Endodermal cell (in vitro differentiated cells): Measurements from ENCODE around the gene DNMT3A. TPM values are rescaled to one million over a fixed set of nuclear protein-coding genes. Genes with fewer than 3 reads are reported as not detected.

ENCODE experiments used
- DNase-seq: peaks from one replicate; pipeline ENCODE4 v3.0.0-alpha.2; 2017
- H3K27ac ChIP-seq: 2 replicates; pipeline ENCODE4 v1.5.1; 2013; ENCODE audit warnings: mild to moderate bottlenecking, low read depth, low read length, moderate library complexity
- H3K27me3 ChIP-seq: 2 replicates; pipeline ENCODE4 v1.6.1; 2013; ENCODE audit warnings: mild to moderate bottlenecking, low read length, moderate library complexity; ENCODE audit not compliant: insufficient read depth, control insufficient read depth, poor library complexity, severe bottlenecking
- H3K36me3 ChIP-seq: 2 replicates; pipeline ENCODE4 v1.7.0; 2013; ENCODE audit warnings: mild to moderate bottlenecking, low read length, moderate library complexity; ENCODE audit not compliant: control insufficient read depth, insufficient read depth
- H3K4me1 ChIP-seq: one replicate; pipeline ENCODE4 v1.7.0; 2013; ENCODE audit warnings: low read length; ENCODE audit not compliant: control insufficient read depth, insufficient read depth
- H3K4me3 ChIP-seq: 2 replicates; pipeline ENCODE4 v1.5.1; 2013; ENCODE audit warnings: mild to moderate bottlenecking, low read length, moderate library complexity
- H3K9ac ChIP-seq: 2 replicates; pipeline ENCODE4 v1.6.1; 2013; ENCODE audit warnings: mild to moderate bottlenecking, low read length, moderate library complexity; ENCODE audit not compliant: poor library complexity, severe bottlenecking; ENCODE audit errors: extremely low read depth
- H3K9me3 ChIP-seq: 2 replicates; pipeline ENCODE4 v1.6.1; 2013; ENCODE audit warnings: mild to moderate bottlenecking, low read length, moderate library complexity; ENCODE audit not compliant: control insufficient read depth
- H3K27ac Mint-ChIP-seq: 2 replicates; pipeline ENCODE4 v1.8.0; 2020; ENCODE audit warnings: mixed read lengths
- H3K27me3 Mint-ChIP-seq: 2 replicates; pipeline ENCODE4 v1.8.0; 2021; ENCODE audit warnings: mild to moderate bottlenecking, mixed read lengths; ENCODE audit not compliant: insufficient read depth
- H3K36me3 Mint-ChIP-seq: 2 replicates; pipeline ENCODE4 v1.8.0; 2020; ENCODE audit warnings: low read depth, mixed read lengths
- H3K4me1 Mint-ChIP-seq: 2 replicates; pipeline ENCODE4 v1.8.0; 2020; ENCODE audit warnings: mixed read lengths
- H3K4me3 Mint-ChIP-seq: 2 replicates; pipeline ENCODE4 v1.8.0; 2020; ENCODE audit warnings: mild to moderate bottlenecking, moderate library complexity, mixed read lengths
- H3K9me3 Mint-ChIP-seq: 2 replicates; pipeline ENCODE4 v1.8.0; 2020; ENCODE audit warnings: mild to moderate bottlenecking, mixed read lengths
- WGBS, 2 experiments: methylation state at CpG; one replicate each; pipeline versions ENCODE4 v1.1.5 to v1.1.7; 2013; ENCODE audit warnings: missing lambda C conversion rate in 2 of 2, mixed read lengths in 1 of 2; ENCODE audit not compliant: insufficient coverage in 1 of 2, insufficient read length in 1 of 2; 5-methylcytosine and 5-hydroxymethylcytosine counted together
- total RNA-seq, 2 donors: library from RNA; stranded (reverse); fragmentation: NEBNext Ultra II Directional in 1 of 2; extraction: Animal tissue kit (Norgen Biotek cat#: 25700) in 1 of 2; gene quantifications; 2 replicates in 1 of 2; 3 replicates in 1 of 2; pipeline ENCODE4 v1.2.1, GENCODE V29; 2021
- TF ChIP-seq, protein P1 (sequence below): fragments of 200-600 bp; sonication (generic); conservative IDR thresholded peaks from 2 replicates; pipeline ENCODE4 v1.5.0; 2021; ENCODE audit warnings: antibody characterized with exemption, mild to moderate bottlenecking

Gene DNMT3A
- total RNA-seq, 2 donors from 2014 or later = 124 to 139 TPM

DNA sequence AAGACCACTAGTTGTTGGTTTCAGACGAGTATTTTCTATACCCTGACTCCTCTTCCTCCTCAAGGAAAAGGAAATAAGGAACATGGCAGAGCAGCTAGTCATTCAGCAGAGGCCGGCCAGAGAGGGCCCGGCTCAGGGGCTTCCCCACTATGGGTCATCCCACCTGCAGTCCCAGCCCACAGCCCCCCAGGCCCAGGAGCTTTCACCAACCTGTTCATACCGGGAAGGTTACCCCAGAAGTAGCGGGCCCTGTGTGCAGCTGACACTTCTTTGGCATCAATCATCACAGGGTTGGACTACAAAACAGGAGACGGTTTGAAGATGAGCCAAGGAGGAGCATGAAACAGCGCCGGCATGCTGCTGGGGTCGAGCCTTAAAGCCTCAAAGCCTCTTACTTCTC lies 102.8 kb downstream of the DNMT3A start:
- H3K4me1 Mint-ChIP-seq = peaks cover 16% of the 10 kb centered on the region
- TF ChIP-seq, protein P1, sequence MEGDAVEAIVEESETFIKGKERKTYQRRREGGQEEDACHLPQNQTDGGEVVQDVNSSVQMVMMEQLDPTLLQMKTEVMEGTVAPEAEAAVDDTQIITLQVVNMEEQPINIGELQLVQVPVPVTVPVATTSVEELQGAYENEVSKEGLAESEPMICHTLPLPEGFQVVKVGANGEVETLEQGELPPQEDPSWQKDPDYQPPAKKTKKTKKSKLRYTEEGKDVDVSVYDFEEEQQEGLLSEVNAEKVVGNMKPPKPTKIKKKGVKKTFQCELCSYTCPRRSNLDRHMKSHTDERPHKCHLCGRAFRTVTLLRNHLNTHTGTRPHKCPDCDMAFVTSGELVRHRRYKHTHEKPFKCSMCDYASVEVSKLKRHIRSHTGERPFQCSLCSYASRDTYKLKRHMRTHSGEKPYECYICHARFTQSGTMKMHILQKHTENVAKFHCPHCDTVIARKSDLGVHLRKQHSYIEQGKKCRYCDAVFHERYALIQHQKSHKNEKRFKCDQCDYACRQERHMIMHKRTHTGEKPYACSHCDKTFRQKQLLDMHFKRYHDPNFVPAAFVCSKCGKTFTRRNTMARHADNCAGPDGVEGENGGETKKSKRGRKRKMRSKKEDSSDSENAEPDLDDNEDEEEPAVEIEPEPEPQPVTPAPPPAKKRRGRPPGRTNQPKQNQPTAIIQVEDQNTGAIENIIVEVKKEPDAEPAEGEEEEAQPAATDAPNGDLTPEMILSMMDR = no peak
- H3K27ac Mint-ChIP-seq = no peak overlapping the region
- H3K36me3 Mint-ChIP-seq = peaks cover 85% of the 10 kb centered on the region
- H3K27me3 ChIP-seq = no peaks in the 10 kb centered on the region
- H3K27me3 Mint-ChIP-seq = no peaks in the 10 kb centered on the region
- no peak overlapping the region for H3K27ac ChIP-seq
- no peak overlapping the region for H3K4me3 ChIP-seq
- H3K9ac ChIP-seq = no peak overlapping the region
- no peaks in the 10 kb centered on the region for H3K4me1 ChIP-seq
- 94 to 98% methylated on average over 6 to 9 of the region's 9 CpGs for WGBS, 2 experiments
- no peaks in the 10 kb centered on the region for H3K9me3 Mint-ChIP-seq
- no peaks in the 10 kb centered on the region for H3K9me3 ChIP-seq
- no peak for DNase-seq
- peaks cover 97% of the 10 kb centered on the region for H3K36me3 ChIP-seq
- no peak overlapping the region for H3K4me3 Mint-ChIP-seq

DNA sequence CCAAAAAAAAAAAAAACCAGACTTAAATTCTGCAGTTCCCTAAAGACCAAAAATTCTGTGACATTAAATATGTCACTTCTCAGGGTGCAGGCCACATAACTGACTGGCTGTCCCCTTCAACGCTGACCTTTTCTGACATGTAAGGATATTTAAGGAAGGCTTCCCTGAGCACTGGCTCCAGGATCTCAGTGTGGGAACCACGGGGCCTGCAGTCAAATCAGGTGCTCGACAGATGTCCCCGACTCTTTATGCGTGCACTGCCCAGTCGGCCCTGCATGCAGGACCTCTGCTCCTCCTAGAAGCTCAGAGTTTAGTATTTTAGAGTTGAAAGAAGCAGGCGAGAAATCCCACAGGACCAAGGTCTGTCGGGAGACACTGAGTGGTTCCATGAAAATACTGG lies 104.0 kb downstream of the DNMT3A start:
- H3K4me1 ChIP-seq = no peaks in the 10 kb centered on the region
- H3K27ac ChIP-seq = no peak overlapping the region
- Mint-ChIP-seq H3K27ac (no peak overlapping the region), H3K4me1 (peaks cover 16% of the 10 kb centered on the region), H3K36me3 (peaks cover 87% of the 10 kb centered on the region), H3K4me3 (no peak overlapping the region), H3K9me3 (no peaks in the 10 kb centered on the region), H3K27me3 (no peaks in the 10 kb centered on the region)
- DNase-seq = no peak
- no peak overlapping the region for H3K4me3 ChIP-seq
- no peak overlapping the region for H3K9ac ChIP-seq
- TF ChIP-seq, protein P1 = no peak
- H3K36me3 ChIP-seq = peaks cover 97% of the 10 kb centered on the region
- WGBS, 2 experiments = 91 to 96% methylated on average over 7 to 8 of the region's 8 CpGs
- no peaks in the 10 kb centered on the region for H3K27me3 ChIP-seq
- no peaks in the 10 kb centered on the region for H3K9me3 ChIP-seq

DNA sequence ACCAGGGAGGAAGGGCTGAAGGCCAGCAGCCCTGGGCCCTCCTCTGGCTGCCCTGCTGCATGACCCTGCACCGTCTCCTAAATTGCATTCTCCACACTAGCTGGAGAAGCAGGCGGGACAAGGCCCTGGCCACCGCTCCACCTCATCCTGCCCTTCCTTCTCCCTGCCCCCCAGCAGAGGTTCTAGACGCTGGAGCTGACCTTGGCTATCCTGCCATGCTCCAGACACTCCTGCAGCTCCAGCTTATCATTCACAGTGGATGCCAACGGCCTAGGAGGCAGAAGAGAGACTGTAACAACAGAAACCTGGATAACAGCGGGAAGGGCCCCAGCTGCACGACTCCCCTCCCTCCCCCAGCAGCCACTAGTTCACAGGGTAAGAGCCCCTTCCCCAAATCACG lies 105.0 kb downstream of the DNMT3A start:
- Mint-ChIP-seq H3K4me3 (no peak overlapping the region), H3K4me1 (peaks cover 17% of the 10 kb centered on the region), H3K27me3 (no peaks in the 10 kb centered on the region), H3K27ac (peak overlapping the region; percentile 20), H3K36me3 (peaks cover 86% of the 10 kb centered on the region), H3K9me3 (no peaks in the 10 kb centered on the region)
- H3K4me3 ChIP-seq = no peak overlapping the region
- H3K27ac ChIP-seq = no peak overlapping the region
- TF ChIP-seq, protein P1 = no peak
- H3K4me1 ChIP-seq = no peaks in the 10 kb centered on the region
- peaks cover 94% of the 10 kb centered on the region for H3K36me3 ChIP-seq
- 94 to 95% methylated on average over 3 to 8 of the region's 8 CpGs for WGBS, 2 experiments
- no peaks in the 10 kb centered on the region for H3K27me3 ChIP-seq
- H3K9me3 ChIP-seq = no peaks in the 10 kb centered on the region
- DNase-seq = no peak
- no peak overlapping the region for H3K9ac ChIP-seq
